COLO829 (cell line): ENCODE data around the gene ALG2.
"Not testable (repeated sequence)": the region's sequence is repeated elsewhere in the genome, so short reads cannot be mapped to it uniquely, and the experiment has no call there.

Experiments
- DNase-seq: peaks from one replicate; pipeline ENCODE4 v3.0.0; 2012; ENCODE audit warnings: low spot score

Gene ALG2

DNA sequence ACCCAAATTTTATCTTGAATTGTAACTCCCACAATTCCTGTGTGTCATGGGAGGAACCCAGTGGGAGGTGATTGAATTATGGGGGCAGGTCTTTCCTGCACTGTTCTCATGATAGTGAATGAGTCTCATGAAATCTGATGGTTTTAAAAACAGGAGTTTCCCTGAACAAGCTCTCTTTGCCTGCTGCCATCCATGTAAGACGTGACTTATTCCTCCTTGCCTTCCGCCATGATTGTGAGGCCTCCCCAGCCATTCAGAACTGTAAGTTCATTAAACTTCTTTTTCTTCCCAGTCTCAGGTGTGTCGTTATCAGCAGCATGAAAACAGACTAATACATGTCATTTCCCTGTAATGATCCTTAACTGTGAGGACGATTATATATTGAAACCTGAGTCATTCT, 16.1 kb upstream of the ALG2 start:
- not testable (repeated sequence) for DNase-seq

DNA sequence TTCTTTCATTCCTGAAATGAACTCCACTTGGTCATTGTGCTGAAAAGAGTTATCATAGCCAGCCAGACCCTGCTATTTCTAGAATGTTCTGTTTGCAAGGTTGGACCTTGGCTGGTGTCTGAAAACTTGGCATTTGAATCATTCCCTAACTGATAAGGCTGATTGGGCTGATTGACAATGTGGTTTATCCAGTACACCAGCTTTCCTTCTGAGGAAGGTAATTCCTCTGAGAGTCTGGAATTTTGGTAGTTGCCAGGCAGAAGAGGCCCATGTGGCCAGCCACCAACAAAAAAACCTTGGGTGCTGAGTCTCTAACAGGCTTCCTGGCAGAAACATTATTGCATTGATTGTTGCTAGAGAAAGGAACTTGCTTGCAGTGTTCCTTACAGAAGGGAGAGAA, 15.6 kb upstream of the ALG2 start:
- no peak for DNase-seq

DNA sequence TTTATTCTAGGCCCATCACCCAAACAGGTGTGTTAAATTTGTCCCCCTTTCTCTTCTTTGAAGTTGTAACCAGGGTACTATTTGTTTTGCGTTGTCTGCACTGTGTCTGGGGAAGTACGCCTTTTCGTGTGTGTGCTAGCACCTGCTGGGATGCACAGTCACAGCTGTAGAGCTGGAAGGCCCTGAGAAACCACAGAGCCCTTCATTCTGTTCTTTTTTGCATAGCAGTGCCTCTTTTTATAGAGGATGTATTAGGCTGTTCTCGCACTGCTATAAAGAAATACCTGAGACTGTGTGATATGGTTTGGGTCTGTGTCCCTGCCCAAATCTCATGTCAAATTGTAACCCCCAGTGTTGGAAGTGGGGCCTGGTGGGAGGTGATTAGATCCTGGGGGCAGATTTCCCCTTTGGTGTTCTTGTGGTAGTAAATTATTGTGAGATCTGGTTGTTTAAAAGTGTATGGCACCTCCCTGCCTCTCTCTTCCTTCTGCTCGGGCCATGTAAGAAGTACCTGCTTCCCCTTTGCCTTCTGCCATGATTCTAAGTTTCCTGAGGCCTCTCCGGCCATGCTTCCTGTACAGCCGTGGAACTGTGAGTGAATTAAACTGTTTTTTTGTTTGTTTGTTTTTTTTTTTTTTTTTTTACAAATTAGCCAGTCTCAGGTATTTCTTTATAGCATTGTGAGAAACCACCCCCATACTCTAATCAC, 14.3 kb upstream of the ALG2 start:
- no peak for DNase-seq

DNA sequence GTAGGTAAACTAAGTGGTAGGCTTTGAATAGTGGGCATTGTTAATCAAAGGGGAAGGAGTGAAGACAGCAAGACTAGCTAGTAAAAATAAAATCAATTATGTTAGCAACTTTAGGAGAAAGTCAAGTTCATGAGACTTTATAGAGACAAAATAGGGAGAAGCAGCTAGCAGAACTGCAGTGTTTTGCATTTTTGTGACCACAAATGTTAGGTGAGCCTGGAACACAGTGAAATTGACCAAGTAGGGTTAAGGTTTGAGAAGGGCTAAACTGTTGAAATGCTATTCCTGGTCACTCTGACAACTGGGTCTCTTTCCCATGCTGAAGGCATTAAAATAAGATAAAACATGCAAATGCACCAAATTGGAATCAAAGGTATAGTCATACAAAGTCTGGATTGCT, 13.3 kb upstream of the ALG2 start:
- no peak for DNase-seq

DNA sequence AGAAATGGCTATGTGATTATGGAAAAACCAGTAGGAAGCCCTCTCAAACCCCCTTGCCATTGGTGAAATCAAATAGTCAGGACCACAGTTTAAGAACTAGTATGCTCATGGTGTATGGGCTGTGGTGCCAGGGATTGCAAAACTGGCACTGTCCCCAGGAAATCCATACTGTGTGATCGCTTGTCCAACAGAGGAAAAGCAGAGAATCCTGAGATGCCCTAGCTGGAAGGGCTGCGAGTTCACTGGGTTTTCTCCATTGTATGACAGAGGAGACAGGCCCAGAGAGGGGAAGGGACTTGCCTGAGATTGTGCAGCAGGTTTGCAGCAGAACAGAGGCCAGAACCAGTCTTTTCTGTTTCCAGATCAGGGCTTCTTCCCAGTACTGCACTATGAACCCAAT, 12.9 kb upstream of the ALG2 start:
- DNase-seq = no peak

DNA sequence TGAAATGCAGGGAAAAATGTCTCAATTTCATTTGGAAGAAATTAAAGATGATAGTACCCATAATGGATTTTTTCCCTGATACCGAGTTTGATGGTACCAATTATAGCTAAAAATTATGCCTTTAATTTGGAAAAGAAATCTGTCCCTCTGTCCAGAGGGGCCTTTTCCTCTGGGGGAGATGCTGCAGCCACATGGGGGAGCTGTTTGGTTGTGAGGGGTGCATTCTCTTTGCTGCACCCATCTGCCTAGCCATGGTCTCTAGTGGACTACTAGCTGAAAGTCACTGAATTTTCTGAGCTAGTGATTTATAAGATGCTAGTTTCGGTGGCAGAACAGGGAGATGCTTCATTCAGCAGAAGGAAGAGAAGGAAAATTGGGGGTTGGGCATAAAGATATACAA, 10.0 kb upstream of the ALG2 start:
- no peak for DNase-seq

DNA sequence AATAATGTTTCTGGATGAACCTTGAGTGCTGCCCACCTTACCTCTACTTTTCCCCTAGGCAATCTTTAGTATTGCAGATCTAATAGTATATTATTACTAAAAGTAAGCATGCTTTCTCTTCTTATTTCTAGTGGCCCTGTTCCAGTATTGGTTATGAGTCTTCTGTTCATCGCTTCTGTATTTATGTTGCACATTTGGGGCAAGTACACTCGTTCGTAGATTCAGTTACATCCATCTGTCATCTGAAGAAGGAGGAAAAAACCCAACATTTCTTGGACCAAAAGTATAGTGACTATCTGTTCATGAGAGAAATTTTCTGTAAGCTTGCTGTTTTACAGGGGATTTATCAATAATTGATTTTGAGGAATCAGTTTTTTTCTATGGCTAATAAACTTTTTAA, 8.5 kb upstream of the ALG2 start:
- DNase-seq = no peak

DNA sequence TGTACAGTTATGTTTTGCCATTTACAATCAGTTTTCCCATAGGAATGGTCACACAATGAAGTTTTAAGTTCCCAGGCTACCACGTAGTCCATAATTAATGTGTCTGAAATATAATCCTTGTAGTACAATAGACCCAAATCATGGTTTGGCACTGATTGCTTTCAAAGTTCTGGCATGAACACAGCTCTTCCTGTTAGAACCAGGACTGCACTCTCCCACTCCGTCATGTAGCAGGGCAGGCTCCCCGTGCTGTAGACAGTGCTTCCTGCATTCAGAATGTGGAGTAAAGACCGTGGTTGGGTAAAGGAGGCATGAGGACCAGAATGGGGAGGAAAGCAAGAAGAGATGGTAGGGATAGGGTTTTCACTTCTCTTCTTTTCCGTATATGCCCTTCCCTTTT, 4.3 kb upstream of the ALG2 start:
- DNase-seq = no peak

DNA sequence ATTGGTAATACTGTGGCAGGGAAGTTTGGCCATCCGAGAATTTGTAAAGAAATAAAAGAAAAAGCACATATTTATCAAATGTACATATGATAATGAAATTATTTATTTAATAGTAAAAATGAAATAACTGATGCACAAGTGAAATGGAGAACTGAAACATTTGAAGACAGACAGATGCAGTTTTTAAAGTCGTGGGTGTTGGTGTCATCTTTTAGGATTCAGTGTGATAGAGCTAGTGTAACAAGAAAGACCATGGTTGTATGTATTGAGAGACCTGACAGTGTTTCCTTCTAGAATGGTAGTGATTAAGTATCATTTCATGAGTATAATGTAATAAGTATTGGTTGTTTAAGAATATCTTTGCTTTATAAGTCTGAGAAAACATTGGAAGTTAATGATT, 2.7 kb upstream of the ALG2 start:
- DNase-seq = no peak

DNA sequence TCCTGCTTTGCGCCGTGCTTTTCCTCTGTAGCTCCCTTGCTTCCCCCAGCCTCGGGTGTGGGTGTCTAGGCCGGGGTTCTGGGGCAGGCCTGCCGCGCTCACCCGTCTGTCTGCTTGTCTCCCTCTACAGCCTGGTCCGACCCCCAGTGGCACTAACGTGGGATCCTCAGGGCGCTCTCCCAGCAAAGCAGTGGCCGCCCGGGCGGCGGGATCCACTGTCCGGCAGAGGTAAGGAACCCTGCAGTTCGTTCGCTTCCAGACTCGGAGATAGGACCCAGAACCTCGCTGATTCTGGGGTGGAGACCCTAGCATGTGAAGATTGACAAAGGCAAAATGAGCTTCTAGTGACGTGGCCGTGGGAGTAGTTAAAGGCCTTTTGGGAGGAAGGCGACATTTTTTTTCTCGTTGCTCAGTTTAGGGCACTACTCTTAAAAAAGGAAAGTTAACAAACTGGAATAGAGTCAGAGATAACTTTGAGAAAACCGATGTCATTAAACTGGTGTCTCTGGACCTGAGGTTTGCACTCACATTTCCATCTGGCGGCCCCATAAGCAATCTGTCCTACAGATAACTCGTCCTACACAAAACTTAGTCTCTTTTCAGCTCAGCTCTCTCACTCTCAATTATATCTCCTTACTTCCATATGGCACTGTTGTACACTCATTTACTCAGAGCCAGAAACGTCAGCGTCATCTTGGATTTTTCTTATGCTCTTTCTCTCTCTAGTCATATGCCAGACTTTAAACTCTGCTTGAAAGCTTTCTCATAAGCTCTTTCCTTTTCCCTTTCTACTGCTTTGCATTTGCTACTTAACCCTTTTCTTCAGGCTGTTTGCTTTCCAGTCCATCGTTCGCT, 901 bp upstream of the ALG2 start:
- DNase-seq = no peak

GRCh38 chr9:99221266-99221620, 499 bp downstream of the ALG2 start:
- DNase-seq = no peak

DNA sequence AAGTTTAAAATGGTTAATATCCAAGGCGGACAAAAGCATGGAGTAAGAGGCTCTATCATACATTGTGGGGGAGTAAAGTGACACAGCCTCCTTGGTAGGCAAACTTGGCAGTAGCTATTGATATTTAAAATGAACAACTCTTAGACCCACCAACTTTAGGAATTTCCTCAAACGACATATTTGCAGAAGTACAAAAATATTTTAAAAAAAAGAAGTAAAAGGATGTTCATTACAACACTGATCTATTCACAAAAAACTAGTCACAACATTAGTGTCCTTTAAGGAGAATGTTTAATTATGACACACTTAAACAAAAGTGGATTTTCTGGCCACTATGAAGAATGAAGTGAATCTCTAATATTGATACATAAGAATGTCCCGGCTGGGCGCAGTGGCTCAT, 1.7 kb downstream of the ALG2 start:
- no peak for DNase-seq

- no peak for DNase-seq
These were observed 5.7 kb downstream of the ALG2 start for GRCh38 chr9:99216073-99216472.

DNA sequence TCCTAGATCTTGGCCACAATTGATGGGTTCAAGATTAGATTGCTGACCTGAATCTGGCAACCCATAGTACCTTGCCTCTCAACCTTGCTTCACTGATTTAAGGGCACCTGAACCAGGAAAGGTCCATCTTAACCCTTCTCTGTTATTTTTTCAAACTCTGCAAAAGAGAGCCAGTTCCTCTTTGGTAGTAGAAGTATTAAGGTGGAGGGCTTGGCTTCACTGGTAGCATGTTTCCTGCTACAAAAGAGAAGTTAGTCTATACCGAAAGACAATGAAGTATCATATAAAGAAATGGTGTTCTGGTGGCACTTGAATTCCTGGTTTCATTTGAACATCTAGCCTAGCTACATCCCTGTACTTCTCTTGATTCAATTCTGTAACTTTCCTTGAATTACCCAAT, 8.5 kb downstream of the ALG2 start:
- DNase-seq = no peak

DNA sequence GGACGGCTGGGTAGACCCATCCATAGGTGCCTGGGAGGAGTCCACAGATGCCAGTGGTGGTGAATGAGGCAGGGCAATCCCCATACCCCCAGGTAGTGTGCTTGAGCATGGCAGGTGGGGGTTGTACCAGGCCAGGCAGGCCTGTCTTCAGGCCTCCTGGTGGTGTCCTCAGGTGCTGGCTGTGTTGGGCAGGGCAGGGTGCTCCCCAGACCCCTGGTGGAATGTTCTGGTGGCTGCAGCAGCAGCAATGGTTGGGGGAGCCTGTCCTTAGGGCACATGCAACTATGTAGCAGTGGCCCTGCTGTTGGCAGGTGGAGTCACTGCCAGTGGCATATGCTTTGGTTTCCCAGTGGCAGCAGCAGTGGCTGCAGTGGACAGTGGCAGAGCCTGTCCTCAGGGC, 10.0 kb downstream of the ALG2 start:
- no peak for DNase-seq

GRCh38 chr9:99210572-99210971, 11.2 kb downstream of the ALG2 start:
- no peak for DNase-seq

DNA sequence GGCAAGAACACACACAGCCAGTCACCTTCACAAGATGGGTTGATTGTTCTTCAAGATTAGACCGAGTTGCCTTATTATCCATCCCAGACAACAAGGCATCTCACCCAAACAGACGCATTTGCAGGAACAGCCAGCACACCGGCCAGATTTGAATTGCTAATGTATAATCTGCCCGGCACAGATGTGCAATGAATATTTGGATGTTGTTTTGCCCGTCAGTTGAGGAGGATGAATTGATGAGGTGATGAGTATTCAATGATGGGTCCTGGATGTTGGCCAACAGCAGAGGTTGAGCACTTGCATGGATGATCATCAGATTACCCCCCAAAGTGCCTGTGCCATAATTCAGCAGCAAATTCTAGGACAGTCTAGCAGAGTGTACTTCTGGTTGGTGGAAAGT, 20.1 kb downstream of the ALG2 start:
- DNase-seq = no peak

DNA sequence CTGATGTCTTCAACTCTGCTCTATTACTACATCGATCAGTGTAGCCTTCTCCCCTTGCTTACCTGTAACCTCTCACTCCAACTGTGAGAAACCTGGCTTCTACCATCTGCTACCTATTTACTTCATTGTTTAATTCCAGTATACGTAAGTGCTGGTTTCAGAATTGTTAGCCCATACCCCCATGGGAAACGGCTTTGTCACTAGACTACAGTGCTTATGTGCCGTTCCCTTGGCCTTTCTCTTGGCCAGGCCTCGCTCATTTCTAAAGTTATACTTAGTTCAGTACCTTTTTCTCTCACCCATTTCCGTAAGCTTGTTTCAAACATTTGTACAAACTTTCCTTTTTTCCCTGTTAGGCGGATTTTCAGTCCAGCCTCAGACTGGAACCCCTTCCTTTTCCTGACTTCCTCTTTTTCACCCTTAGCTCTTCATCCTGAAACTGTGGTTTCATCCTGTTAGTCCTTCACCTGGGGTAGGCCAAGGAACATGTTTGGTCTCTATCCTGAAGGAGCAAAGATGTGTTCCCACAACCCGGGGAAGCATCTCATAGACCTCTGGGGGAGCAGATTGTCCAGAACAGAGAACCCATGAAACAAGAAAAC, 21.7 kb downstream of the ALG2 start:
- DNase-seq = no peak

DNA sequence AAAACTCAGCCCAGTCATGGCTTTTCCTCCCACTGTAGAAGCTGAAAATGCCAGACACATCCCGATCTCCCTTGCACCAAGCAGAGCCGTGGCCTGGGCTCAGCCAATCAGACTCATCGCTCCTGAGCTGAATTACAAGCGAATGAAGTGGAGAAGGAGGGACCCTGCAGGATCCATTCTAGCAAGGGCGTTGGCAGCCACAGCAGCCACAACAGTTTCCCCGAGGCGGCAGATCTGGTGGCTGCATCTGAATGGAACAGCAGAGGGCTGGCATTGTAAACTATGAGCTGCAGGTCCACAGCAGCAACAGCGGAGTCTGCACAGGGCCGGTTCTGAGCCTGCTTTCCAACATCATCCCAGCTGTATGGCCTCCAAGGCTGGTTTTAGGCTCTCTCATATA, 23.8 kb downstream of the ALG2 start:
- DNase-seq = no peak

GRCh38 chr9:99197124-99197630, 24.6 kb downstream of the ALG2 start:
- no peak for DNase-seq

- DNase-seq = not testable (repeated sequence)
These were observed 25.3 kb downstream of the ALG2 start for GRCh38 chr9:99196484-99196883.

GRCh38 chr9:99193466-99193821, 28.3 kb downstream of the ALG2 start:
- no peak for DNase-seq

- no peak for DNase-seq
These were observed 28.8 kb downstream of the ALG2 start for GRCh38 chr9:99192786-99193465.
